Ishikawa (cell line): Measurements from ENCODE around the gene TMEM51.

Experiments
- EP300 ChIP-seq: IDR thresholded peaks from 2 replicates; pipeline ENCODE4 v1.6.1; 2012; ENCODE audit warnings: borderline replicate concordance
- TAF1 ChIP-seq: IDR thresholded peaks from 2 replicates; pipeline ENCODE4 v1.6.1; 2012; ENCODE audit warnings: low read depth, mild to moderate bottlenecking

DNA sequence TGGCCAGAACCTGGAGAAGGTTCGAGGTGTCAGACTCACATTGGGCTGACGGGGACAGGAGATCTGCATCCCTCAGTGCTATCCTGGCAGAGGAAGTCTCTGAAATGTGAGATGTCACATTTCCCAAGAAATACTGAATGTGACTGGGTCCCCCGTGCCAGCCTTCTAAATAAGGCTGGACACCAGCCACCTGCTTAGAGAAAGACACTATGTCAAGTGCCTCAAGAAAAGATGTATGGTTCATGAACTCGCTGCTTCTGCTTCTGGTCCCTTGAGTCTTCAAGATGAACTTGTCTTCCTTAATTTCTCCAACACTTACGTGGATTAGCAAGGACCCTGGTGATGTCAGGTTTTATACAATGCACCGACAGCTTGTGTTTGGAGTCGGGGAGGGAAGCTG lies 51.4 kb downstream of the TMEM51 start:
- TF ChIP-seq EP300 = no peak
- TF ChIP-seq TAF1 = no peak
